HepG2 (cell line): ENCODE measurements around the gene CISD2. TPM values are rescaled to one million over a fixed set of nuclear protein-coding genes. Genes with fewer than 3 reads are reported as not detected.

Source experiments
- ATAC-seq: fragments of 200-7000 bp; cut with Tn5 transposase; 3 replicates; pipeline ENCODE4 v1.9.1; 2020; ENCODE audit warnings: mild to moderate bottlenecking, moderate library complexity
- BruUV-seq: library from RNA; stranded (reverse); fragments of 400-500 nt; replicated peaks from 2 replicates; lab custom pipeline; 2021; lab: Mats Ljungman, UMichigan
- CTCF ChIA-PET: fragments of 300-600 bp; formaldehyde crosslinking; extraction: SDS; loops from one replicate; lab custom pipeline; 2021; ENCODE audit warnings: low total read pairs, inconsistent platforms, low intra/inter-chr PET ratio; lab: Yijun Ruan, JAX
- POLR2A ChIA-PET: fragments of 350-600 bp; sonication (Branson Sonifier 250); formaldehyde crosslinking; loops from one replicate; lab custom pipeline; 2020; ENCODE audit warnings: antibody characterized with exemption, inconsistent platforms; lab: Yijun Ruan, JAX
- DNase-seq: peaks from one replicate; pipeline ENCODE4 v3.0.0-alpha.2; 2015; ENCODE audit warnings: low spot score
- FAIRE-seq: peaks from 3 replicates; lab custom pipeline; 2011; peaks lifted over from hg19 to GRCh38; lab: Jason Lieb, UNC
- H2AFZ ChIP-seq: one replicate; pipeline ENCODE4 v1.6.1; 2011; ENCODE audit warnings: low read length, inconsistent platforms
- H3K27ac ChIP-seq: fragments of 300-600 bp; 3 replicates; pipeline ENCODE4 v1.8.0; 2011; ENCODE audit warnings: mixed run types, mild to moderate bottlenecking, mixed read lengths, low read length, inconsistent platforms; ENCODE audit not compliant: insufficient read depth; ENCODE audit errors: extremely low read length
- H3K27me3 ChIP-seq, 2 experiments: fragments of 200-600 bp in 1 of 2; 2 replicates in 1 of 2; 3 replicates in 1 of 2; pipeline versions ENCODE4 v1.6.0 to v1.8.0; 2011; ENCODE audit warnings: low read length in 2 of 2, mild to moderate bottlenecking in 2 of 2, moderate library complexity in 2 of 2, inconsistent platforms in 1 of 2; ENCODE audit not compliant: insufficient read depth in 2 of 2, control insufficient read depth in 1 of 2
- H3K36me3 ChIP-seq, 2 experiments: fragments of 200-600 bp in 1 of 2; replicated peaks in 1 of 2; 2 replicates in 1 of 2; 3 replicates in 1 of 2; pipeline versions ENCODE4 v1.5.1 to v1.8.0; 2011; ENCODE audit warnings: low read length in 2 of 2, inconsistent platforms in 1 of 2; ENCODE audit not compliant: insufficient read depth in 2 of 2, control insufficient read depth in 1 of 2
- H3K4me1 ChIP-seq: 2 replicates; pipeline ENCODE4 v1.5.1; 2012; ENCODE audit warnings: low read length, inconsistent platforms; ENCODE audit not compliant: insufficient read depth
- H3K4me2 ChIP-seq: 2 replicates; pipeline ENCODE4 v1.6.0; 2011; ENCODE audit warnings: low read depth, low read length, inconsistent platforms
- H3K4me3 ChIP-seq, 3 experiments: fragments of 200-600 bp in 1 of 3; sonication (generic), shearing (Covaris generic) in 1 of 3; replicated peaks in 1 of 3; 2 replicates each; pipeline ENCODE4 v1.5.1; 2011 to 2016; ENCODE audit warnings: low read length in 3 of 3, inconsistent platforms in 2 of 3, low read depth in 2 of 3, mild to moderate bottlenecking in 2 of 3, control low read depth in 1 of 3, mixed read lengths in 1 of 3; ENCODE audit not compliant: insufficient read depth in 1 of 3
- H3K79me2 ChIP-seq: one replicate; pipeline ENCODE4 v1.6.1; 2011; ENCODE audit warnings: low read length, inconsistent platforms; ENCODE audit not compliant: insufficient read depth
- H3K9ac ChIP-seq: 2 replicates; pipeline ENCODE4 v1.6.0; 2011; ENCODE audit warnings: mild to moderate bottlenecking, low read depth, low read length, inconsistent platforms; ENCODE audit not compliant: insufficient read depth
- H3K9me3 ChIP-seq: 2 replicates; pipeline ENCODE4 v1.5.1; 2012; ENCODE audit warnings: mild to moderate bottlenecking, low read length
- H4K20me1 ChIP-seq: 2 replicates; pipeline ENCODE4 v1.6.0; 2011; ENCODE audit warnings: inconsistent platforms, mild to moderate bottlenecking, low read length, moderate library complexity; ENCODE audit not compliant: insufficient read depth
- BHLHE40 ChIP-seq: IDR thresholded peaks from 2 replicates; pipeline ENCODE4 v1.6.1; 2011; ENCODE audit warnings: low read length, improper control_type of control experiment
- CENPX ChIP-seq: sonication (generic); formaldehyde crosslinking; IDR thresholded peaks from 2 replicates; pipeline ENCODE4 v1.9.0; 2021; ENCODE audit warnings: mild to moderate bottlenecking, missing genetic modification reagents, moderate library complexity
- HES4 ChIP-seq: sonication (generic); formaldehyde crosslinking; IDR thresholded peaks from 2 replicates; pipeline ENCODE4 v1.9.0; 2021; ENCODE audit warnings: mild to moderate bottlenecking, missing genetic modification reagents, borderline replicate concordance
- KAT7 ChIP-seq: IDR thresholded peaks from 2 replicates; pipeline ENCODE4 v1.6.1; 2018; ENCODE audit warnings: borderline replicate concordance, missing compliant biosample characterization
- KLF15 ChIP-seq: sonication (generic); formaldehyde crosslinking; IDR thresholded peaks from 2 replicates; pipeline ENCODE4 v1.8.1; 2023; ENCODE audit warnings: borderline replicate concordance, mild to moderate bottlenecking, inconsistent platforms, missing genetic modification reagents, mixed read lengths
- MIXL1 ChIP-seq: IDR thresholded peaks from 2 replicates; pipeline ENCODE4 v1.6.1; 2016
- PHF20 ChIP-seq: sonication (generic); formaldehyde crosslinking; IDR thresholded peaks from 2 replicates; pipeline ENCODE4 v1.5.0; 2020; ENCODE audit warnings: mild to moderate bottlenecking, missing genetic modification reagents
- REXO4 ChIP-seq: sonication (generic); formaldehyde crosslinking; IDR thresholded peaks from 2 replicates; pipeline ENCODE4 v1.8.0; 2022; ENCODE audit warnings: missing genetic modification reagents, mild to moderate bottlenecking, borderline replicate concordance
- SPEN ChIP-seq: sonication (generic); formaldehyde crosslinking; IDR thresholded peaks from 2 replicates; pipeline ENCODE4 v1.5.1; 2020; ENCODE audit warnings: low read depth, mild to moderate bottlenecking, missing genetic modification reagents
- ZNF615 ChIP-seq: sonication (generic); formaldehyde crosslinking; IDR thresholded peaks from 2 replicates; pipeline ENCODE4 v1.5.0; 2020; ENCODE audit warnings: mild to moderate bottlenecking, missing genetic modification reagents, borderline replicate concordance
- ZNF720 ChIP-seq: sonication (generic); formaldehyde crosslinking; IDR thresholded peaks from 2 replicates; pipeline ENCODE4 v1.4.0; 2020; ENCODE audit warnings: missing genetic modification reagents
- ZNF879 ChIP-seq: sonication (generic); formaldehyde crosslinking; IDR thresholded peaks from 2 replicates; pipeline ENCODE4 v1.8.1; 2023; ENCODE audit warnings: missing genetic modification reagents
- WGBS: methylation state at CpG from one replicate; pipeline ENCODE4 v1.1.6; 2017; ENCODE audit warnings: low lambda C conversion rate; 5-methylcytosine and 5-hydroxymethylcytosine counted together
- in situ Hi-C: cut with HindIII; loops from 2 replicates; pipeline ENCODE4 v1.10.0; 2017; ENCODE audit warnings: low pct_unique_long_range_greater_than_20kb; ENCODE audit not compliant: extremely low pct_ligation_motif_present
- intact Hi-C: fragments of 100-400 bp; cut with micrococcal nuclease; formaldehyde crosslinking; loops from one replicate; pipeline ENCODE4 v1.10.0; 2022; ENCODE audit not compliant: unreplicated experiment
- polyA plus RNA-seq, 8 experiments: library from polyadenylated mRNA; depleted of rRNA in 3 of 8; stranded (reverse) in 7 of 8; unstranded in 1 of 8; fragments of >200 nt; fragmentation: Illumina TruSeq in 4 of 8; extraction: Trizol in 4 of 8; gene quantifications; 2 replicates each; pipeline versions ENCODE4 v1.2.1 to v1.2.3, GENCODE V29; 2011 to 2016; ENCODE audit warnings: low read depth in 4 of 8, missing spikeins in 1 of 8, mixed read lengths in 1 of 8; ENCODE audit not compliant: insufficient read depth in 1 of 8
- total RNA-seq, 5 experiments: library from RNA; depleted of rRNA; stranded (reverse); fragments of >200 nt; fragmentation: Illumina TruSeq; extraction: Trizol; gene quantifications; 2 replicates each; pipeline ENCODE4 v1.2.3, GENCODE V29; 2016; ENCODE audit warnings: low read depth in 1 of 5
- TF ChIP-seq, protein P1 (sequence below): IDR thresholded peaks from 2 replicates; pipeline ENCODE4 v1.6.1; 2016; ENCODE audit warnings: missing compliant biosample characterization, missing genetic modification reagents, borderline replicate concordance
- TF ChIP-seq, protein P2 (sequence below): sonication (generic); formaldehyde crosslinking; conservative IDR thresholded peaks from 2 replicates; pipeline ENCODE4 v1.4.0; 2020; ENCODE audit warnings: missing genetic modification reagents

The CISD2 gene
- total and polyA plus RNA-seq, 2 of the 13 experiments (the other 11 are each of a cell fraction or from before 2014, with no cell fraction given), result 24.5 to 37.7 TPM

DNA sequence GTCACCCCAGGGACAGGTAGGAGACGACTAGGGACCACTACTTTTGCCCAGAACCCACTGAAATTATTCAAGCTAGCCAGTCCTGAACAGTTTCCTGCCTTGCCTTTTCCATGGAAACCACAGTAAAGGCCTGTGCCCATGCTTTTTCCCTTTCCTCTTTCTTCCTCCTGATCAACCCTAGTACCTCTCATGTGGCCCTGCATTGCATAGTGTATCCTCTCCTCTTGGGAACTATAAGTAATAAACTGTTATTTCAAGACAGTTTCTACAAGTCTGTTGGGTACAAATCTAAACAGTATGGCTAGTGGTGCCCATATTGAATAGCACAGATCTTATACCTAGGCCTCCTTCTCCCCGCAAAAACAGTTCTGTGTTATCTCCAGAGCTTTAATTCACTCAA, 14.5 kb downstream of the CISD2 start:
- intact Hi-C loops (no loop called here), in situ Hi-C loops (no loop called here)
- POLR2A ChIA-PET, result no interaction called here
- no TSS peak for BruUV-seq
- Histone ChIP-seq H3K4me1 (peaks cover 16% of the 10 kb centered on the region), H3K79me2 (peaks cover 15% of the 10 kb centered on the region), H3K36me3 (peaks cover 0 to 13% of the 10 kb centered on the region in 2 experiments; a peak in 1 of 5 replicates), H3K4me3 (no peak overlapping the region), H3K27ac (no peak overlapping the region), H3K27me3 (no peaks in the 10 kb centered on the region), H2AFZ (no peak overlapping the region), H4K20me1 (no peaks in the 10 kb centered on the region), H3K4me2 (no peak overlapping the region), H3K9ac (no peak overlapping the region)
- ATAC-seq (no peak), DNase-seq (no peak), FAIRE-seq (no peak)
- CTCF ChIA-PET, result no interaction called here
- WGBS, result 90% methylated on average over 2 of the region's 2 CpGs
- no peak for TF ChIP-seq REXO4 (CRISPR knock-in tag)
- no peak for TF ChIP-seq KAT7 (CRISPR knock-in tag)
- no peak for TF ChIP-seq BHLHE40
- TF ChIP-seq, protein P1, sequence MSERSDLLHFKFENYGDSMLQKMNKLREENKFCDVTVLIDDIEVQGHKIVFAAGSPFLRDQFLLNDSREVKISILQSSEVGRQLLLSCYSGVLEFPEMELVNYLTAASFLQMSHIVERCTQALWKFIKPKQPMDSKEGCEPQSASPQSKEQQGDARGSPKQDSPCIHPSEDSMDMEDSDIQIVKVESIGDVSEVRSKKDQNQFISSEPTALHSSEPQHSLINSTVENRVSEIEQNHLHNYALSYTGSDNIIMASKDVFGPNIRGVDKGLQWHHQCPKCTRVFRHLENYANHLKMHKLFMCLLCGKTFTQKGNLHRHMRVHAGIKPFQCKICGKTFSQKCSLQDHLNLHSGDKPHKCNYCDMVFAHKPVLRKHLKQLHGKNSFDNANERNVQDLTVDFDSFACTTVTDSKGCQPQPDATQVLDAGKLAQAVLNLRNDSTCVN, result no peak
- no peak for TF ChIP-seq HES4
- no peak for TF ChIP-seq ZNF879 (CRISPR knock-in tag)
- no peak for TF ChIP-seq KLF15 (CRISPR knock-in tag)
- no peak for TF ChIP-seq ZNF615 (CRISPR knock-in tag)
- no peak for TF ChIP-seq SPEN (CRISPR knock-in tag)
- TF ChIP-seq, protein P2, sequence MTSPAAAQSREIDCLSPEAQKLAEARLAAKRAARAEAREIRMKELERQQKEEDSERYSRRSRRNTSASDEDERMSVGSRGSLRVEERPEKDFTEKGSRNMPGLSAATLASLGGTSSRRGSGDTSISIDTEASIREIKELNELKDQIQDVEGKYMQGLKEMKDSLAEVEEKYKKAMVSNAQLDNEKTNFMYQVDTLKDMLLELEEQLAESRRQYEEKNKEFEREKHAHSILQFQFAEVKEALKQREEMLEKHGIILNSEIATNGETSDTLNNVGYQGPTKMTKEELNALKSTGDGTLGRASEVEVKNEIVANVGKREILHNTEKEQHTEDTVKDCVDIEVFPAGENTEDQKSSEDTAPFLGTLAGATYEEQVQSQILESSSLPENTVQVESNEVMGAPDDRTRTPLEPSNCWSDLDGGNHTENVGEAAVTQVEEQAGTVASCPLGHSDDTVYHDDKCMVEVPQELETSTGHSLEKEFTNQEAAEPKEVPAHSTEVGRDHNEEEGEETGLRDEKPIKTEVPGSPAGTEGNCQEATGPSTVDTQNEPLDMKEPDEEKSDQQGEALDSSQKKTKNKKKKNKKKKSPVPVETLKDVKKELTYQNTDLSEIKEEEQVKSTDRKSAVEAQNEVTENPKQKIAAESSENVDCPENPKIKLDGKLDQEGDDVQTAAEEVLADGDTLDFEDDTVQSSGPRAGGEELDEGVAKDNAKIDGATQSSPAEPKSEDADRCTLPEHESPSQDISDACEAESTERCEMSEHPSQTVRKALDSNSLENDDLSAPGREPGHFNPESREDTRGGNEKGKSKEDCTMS (CRISPR knock-in tag), result no peak
- no peak for TF ChIP-seq PHF20 (CRISPR knock-in tag)
- TF ChIP-seq ZNF720, result no peak
- no peak for TF ChIP-seq MIXL1 (CRISPR knock-in tag)
- no peak for TF ChIP-seq CENPX (CRISPR knock-in tag)
- TF ChIP-seq, all 625 proteins: peak for 0
- H3K9me3 ChIP-seq, result no peaks in the 10 kb centered on the region
